ENCODE results near the gene CREM.

DNA sequence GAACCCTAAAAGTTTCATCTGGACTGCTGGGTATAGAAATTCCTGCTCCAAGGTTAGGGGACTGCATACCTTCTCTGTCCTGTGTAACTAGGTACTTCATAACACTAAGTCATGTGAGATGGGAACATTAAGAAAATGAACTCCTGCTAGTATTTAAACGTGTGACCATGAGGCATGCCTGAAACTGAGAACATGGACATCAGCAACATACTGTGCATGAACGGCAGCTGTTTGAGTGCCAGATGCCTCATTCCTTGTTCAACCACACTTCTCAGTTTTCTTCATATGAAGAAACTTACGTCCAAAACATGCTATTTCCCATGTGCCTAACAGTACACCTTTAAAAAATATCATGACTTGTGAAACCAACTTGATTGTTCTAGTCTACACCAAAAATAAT, 88.5 kb downstream of the CREM start:
- TF ChIP-seq TOX (CRISPR knock-in tag; IDR thresholded peaks at IDR 0.05; ENCODE audit: borderline replicate concordance) (no peak), BACH2 (CRISPR knock-in tag; IDR thresholded peaks at IDR 0.05; ENCODE audit: borderline replicate concordance) (no peak)
- TF ChIP-seq, protein P1, sequence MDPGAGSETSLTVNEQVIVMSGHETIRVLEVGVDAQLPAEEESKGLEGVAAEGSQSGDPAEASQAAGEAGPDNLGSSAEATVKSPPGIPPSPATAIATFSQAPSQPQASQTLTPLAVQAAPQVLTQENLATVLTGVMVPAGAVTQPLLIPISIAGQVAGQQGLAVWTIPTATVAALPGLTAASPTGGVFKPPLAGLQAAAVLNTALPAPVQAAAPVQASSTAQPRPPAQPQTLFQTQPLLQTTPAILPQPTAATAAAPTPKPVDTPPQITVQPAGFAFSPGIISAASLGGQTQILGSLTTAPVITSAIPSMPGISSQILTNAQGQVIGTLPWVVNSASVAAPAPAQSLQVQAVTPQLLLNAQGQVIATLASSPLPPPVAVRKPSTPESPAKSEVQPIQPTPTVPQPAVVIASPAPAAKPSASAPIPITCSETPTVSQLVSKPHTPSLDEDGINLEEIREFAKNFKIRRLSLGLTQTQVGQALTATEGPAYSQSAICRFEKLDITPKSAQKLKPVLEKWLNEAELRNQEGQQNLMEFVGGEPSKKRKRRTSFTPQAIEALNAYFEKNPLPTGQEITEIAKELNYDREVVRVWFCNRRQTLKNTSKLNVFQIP (CRISPR knock-in tag; IDR thresholded peaks at IDR 0.05; ENCODE audit: borderline replicate concordance, low read depth), result no peak

Data from SK-N-SH treated with all-trans-retinoic acid at 6 μM for 48 hours (cell line).